HG03460 (cell line): Measurements from ENCODE around the gene PMIS2.

Experiments used
- ATAC-seq: cut with Tn5 transposase; IDR thresholded peaks from one replicate; pipeline ENCODE4 v1.9.1; 2021; ENCODE audit not compliant: unreplicated experiment

PMIS2 gene

GRCh38 chr19:35556025-35556590, 29.9 kb upstream of the PMIS2 start:
- ATAC-seq = no peak

GRCh38 chr19:35556846-35557538, 29.0 kb upstream of the PMIS2 start:
- no peak for ATAC-seq

GRCh38 chr19:35557539-35558399, 28.2 kb upstream of the PMIS2 start:
- no peak for ATAC-seq

- ATAC-seq = no peak
These were observed 27.3 kb upstream of the PMIS2 start for GRCh38 chr19:35558400-35559280.

GRCh38 chr19:35559281-35559659, 26.7 kb upstream of the PMIS2 start:
- no peak for ATAC-seq

- no peak for ATAC-seq
These were observed 26.2 kb upstream of the PMIS2 start for GRCh38 chr19:35559781-35560180.

- no peak for ATAC-seq
These were observed 25.7 kb upstream of the PMIS2 start for GRCh38 chr19:35560271-35560670.

- ATAC-seq = no peak
These were observed 25.3 kb upstream of the PMIS2 start for GRCh38 chr19:35560677-35561076.

- ATAC-seq = no peak
These were observed 24.5 kb upstream of the PMIS2 start for GRCh38 chr19:35561436-35561835.

GRCh38 chr19:35562336-35562735, 23.6 kb upstream of the PMIS2 start:
- no peak for ATAC-seq

GRCh38 chr19:35562776-35563175, 23.2 kb upstream of the PMIS2 start:
- no peak for ATAC-seq

- ATAC-seq = no peak
These were observed 22.7 kb upstream of the PMIS2 start, which contains the start of gene ATP4A for GRCh38 chr19:35563207-35563829. Gene ATP4A (minus strand): TSS chr19:35563658. CDS start chr19:35563629, 29 bp downstream.

GRCh38 chr19:35565016-35565856, 20.7 kb upstream of the PMIS2 start:
- ATAC-seq = no peak

GRCh38 chr19:35566738-35567137, 19.2 kb upstream of the PMIS2 start:
- ATAC-seq = no peak

GRCh38 chr19:35569281-35569781, 16.6 kb upstream of the PMIS2 start:
- ATAC-seq = no peak

- no peak for ATAC-seq
These were observed 14.5 kb upstream of the PMIS2 start for GRCh38 chr19:35571406-35571965.

- ATAC-seq = no peak
These were observed 8.1 kb upstream of the PMIS2 start for GRCh38 chr19:35577918-35578317.

- ATAC-seq = no peak
These were observed 7.3 kb upstream of the PMIS2 start for GRCh38 chr19:35578707-35579106.

GRCh38 chr19:35582760-35583159, 3.2 kb upstream of the PMIS2 start:
- no peak for ATAC-seq
